GM12878 (cell line): ENCODE data around the gene ABL2. TPM values are rescaled to one million over a fixed set of nuclear protein-coding genes. Genes with fewer than 3 reads are reported as not detected.

Experiments used
- ATAC-seq: fragments of 200-7000 bp; cut with Tn5 transposase; 3 replicates; pipeline ENCODE4 v1.9.1; 2020; ENCODE audit warnings: mild to moderate bottlenecking, moderate library complexity
- BruUV-seq: library from RNA; stranded (reverse); fragments of 400-500 nt; replicated peaks from 2 replicates; lab custom pipeline; 2021; lab: Mats Ljungman, UMichigan
- CTCF ChIA-PET: fragments of 300-600 bp; sonication (Branson Sonifier 250); formaldehyde crosslinking; extraction: SDS; loops from one replicate; lab custom pipeline; 2021; ENCODE audit warnings: inconsistent platforms; lab: Yijun Ruan, JAX
- POLR2A ChIA-PET: fragments of 350-600 bp; formaldehyde crosslinking; extraction: SDS; loops from one replicate; lab custom pipeline; 2021; ENCODE audit warnings: inconsistent platforms; lab: Charles Lee
- RAD21 ChIA-PET: fragments of 300-600 bp; sonication (Branson Sonifier 250); formaldehyde crosslinking; loops from one replicate; lab custom pipeline; 2023; ENCODE audit warnings: antibody characterized with exemption; ENCODE audit not compliant: unreplicated experiment; lab: Charles Lee
- SMC1A ChIA-PET: fragments of 300-600 bp; sonication (Branson Sonifier 250); formaldehyde crosslinking; loops from one replicate; lab custom pipeline; 2023; ENCODE audit not compliant: unreplicated experiment, uncharacterized antibody; lab: Charles Lee
- DNase-seq: peaks from one replicate; pipeline ENCODE4 v3.0.0-alpha.2; 2011; ENCODE audit warnings: low read depth, low spot score
- FAIRE-seq: peaks from 3 replicates; lab custom pipeline; 2011; peaks lifted over from hg19 to GRCh38; lab: Jason Lieb, UNC
- H2AFZ ChIP-seq: 2 replicates; pipeline ENCODE4 v1.6.0; 2011; ENCODE audit warnings: low read depth, low read length, control low read depth; ENCODE audit not compliant: control insufficient read depth
- H3K27ac ChIP-seq: 2 replicates; pipeline ENCODE4 v1.5.1; 2011; ENCODE audit warnings: control low read depth; ENCODE audit not compliant: control insufficient read depth, insufficient read depth
- H3K27me3 ChIP-seq, 2 experiments: replicated peaks in 1 of 2; 2 replicates each; pipeline versions ENCODE4 v1.6.0 to v1.6.1; 2011; ENCODE audit warnings: low read length in 1 of 2; ENCODE audit not compliant: control insufficient read depth in 2 of 2, insufficient read depth in 2 of 2
- H3K36me3 ChIP-seq, 2 experiments: 2 replicates each; pipeline ENCODE4 v1.5.1; 2011; ENCODE audit warnings: low read length in 1 of 2; ENCODE audit not compliant: control insufficient read depth in 2 of 2, insufficient read depth in 2 of 2
- H3K4me1 ChIP-seq: 2 replicates; pipeline ENCODE4 v1.6.1; 2011; ENCODE audit warnings: mild to moderate bottlenecking, low read length, moderate library complexity, mixed read lengths; ENCODE audit not compliant: control insufficient read depth, insufficient read depth
- H3K4me2 ChIP-seq: 2 replicates; pipeline ENCODE4 v1.6.0; 2011; ENCODE audit warnings: control low read depth; ENCODE audit not compliant: control insufficient read depth, insufficient read depth
- H3K4me3 ChIP-seq: fragments of 200-600 bp; sonication (generic); 2 replicates; pipeline ENCODE4 v1.5.1; 2016
- H3K79me2 ChIP-seq: 2 replicates; pipeline ENCODE4 v1.6.0; 2011; ENCODE audit warnings: low read length; ENCODE audit not compliant: control insufficient read depth, insufficient read depth
- H3K9ac ChIP-seq: 2 replicates; pipeline ENCODE4 v1.8.0; 2011; ENCODE audit warnings: low read length, control low read depth, mixed read lengths; ENCODE audit not compliant: control insufficient read depth, insufficient read depth
- H3K9me3 ChIP-seq: replicated peaks from 3 replicates; pipeline ENCODE4 v1.5.1; 2011; ENCODE audit warnings: mild to moderate bottlenecking, low read length; ENCODE audit not compliant: control insufficient read depth, insufficient read depth
- H4K20me1 ChIP-seq: 2 replicates; pipeline ENCODE4 v1.6.0; 2011; ENCODE audit not compliant: control insufficient read depth, insufficient read depth
- CHD4 ChIP-seq: fragments of 200-600 bp; sonication (generic); IDR thresholded peaks from 2 replicates; pipeline ENCODE4 v1.6.1; 2016; ENCODE audit warnings: mild to moderate bottlenecking
- FOXM1 ChIP-seq: IDR thresholded peaks from 2 replicates; pipeline ENCODE4 v1.6.1; 2012; ENCODE audit warnings: low read depth, mild to moderate bottlenecking, inconsistent platforms, low read length, moderate library complexity
- IKZF1 ChIP-seq: fragments of 450-650 bp; conservative IDR thresholded peaks from 2 replicates; pipeline ENCODE4 v1.6.1; 2017; ENCODE audit warnings: antibody characterized with exemption, mild to moderate bottlenecking
- IRF4 ChIP-seq: IDR thresholded peaks from 2 replicates; pipeline ENCODE4 v1.6.1; 2011; ENCODE audit warnings: low read depth, low read length
- MAX ChIP-seq: IDR thresholded peaks from 2 replicates; pipeline ENCODE4 v1.6.1; 2012; ENCODE audit warnings: low read depth, low read length, improper control_type of control experiment
- MTA2 ChIP-seq: fragments of 450-650 bp; IDR thresholded peaks from 2 replicates; pipeline ENCODE4 v1.6.1; 2016; ENCODE audit warnings: low read depth, mild to moderate bottlenecking, moderate library complexity
- RB1 ChIP-seq: fragments of 450-650 bp; formaldehyde crosslinking; IDR thresholded peaks from 2 replicates; pipeline ENCODE4 v1.6.1; 2017; ENCODE audit warnings: mild to moderate bottlenecking, borderline replicate concordance
- RELB ChIP-seq: fragments of 450-650 bp; IDR thresholded peaks from 2 replicates; pipeline ENCODE4 v1.6.1; 2017; ENCODE audit warnings: low read depth, mild to moderate bottlenecking, moderate library complexity
- RFX5 ChIP-seq: IDR thresholded peaks from 2 replicates; pipeline ENCODE4 v1.6.1; 2011; ENCODE audit warnings: low read depth, low read length, improper control_type of control experiment
- SP1 ChIP-seq: IDR thresholded peaks from one replicate; pipeline ENCODE4 v1.6.1; 2011; ENCODE audit warnings: low read depth, low read length
- STAT1 ChIP-seq: fragments of 450-650 bp; conservative IDR thresholded peaks from 2 replicates; pipeline ENCODE4 v1.6.1; 2014; ENCODE audit warnings: antibody characterized with exemption, mild to moderate bottlenecking
- WGBS: methylation state at CpG from one replicate; pipeline ENCODE4 v1.1.6; 2016; ENCODE audit warnings: low lambda C conversion rate; ENCODE audit not compliant: insufficient replicate concordance, insufficient coverage; ENCODE audit errors: missing lambda C conversion rate; 5-methylcytosine and 5-hydroxymethylcytosine counted together
- in situ Hi-C: fragments of 300-500 bp; cut with MboI; formaldehyde crosslinking; loops from 9 replicates; pipeline ENCODE4 v1.14.3; 2018; ENCODE audit warnings: mixed read lengths
- intact Hi-C: fragments of 100-400 bp; cut with micrococcal nuclease; formaldehyde crosslinking; loops from one replicate; pipeline ENCODE4 v1.14.2; 2022; ENCODE audit not compliant: unreplicated experiment
- polyA plus RNA-seq, 11 experiments: library from polyadenylated mRNA; depleted of rRNA in 4 of 11; unstranded in 6 of 11; stranded (reverse) in 5 of 11; fragments of >200 nt; fragmentation: Nextera tagmentation in 4 of 11; fragmentation: Illumina TruSeq in 1 of 11; extraction: Ambion mirVana in 4 of 11; extraction: Trizol in 1 of 11; gene quantifications; 1 replicate in 1 of 11; 2 replicates in 10 of 11; pipeline versions ENCODE4 v1.2.1 to v1.2.3, GENCODE V29; 2011 to 2016; ENCODE audit warnings: inconsistent platforms in 2 of 11, missing spikeins in 2 of 11, low read depth in 1 of 11
- total RNA-seq, 4 experiments: library from RNA; depleted of rRNA in 3 of 4; stranded (reverse); fragments of >200 nt in 3 of 4; fragmentation: Illumina TruSeq in 1 of 4; extraction: Trizol in 1 of 4; gene quantifications; 2 replicates each; pipeline versions ENCODE4 v1.2.1 to v1.2.3, GENCODE V29; 2013 to 2021

The ABL2 gene
- total and polyA plus RNA-seq, 10 of the 15 experiments (the other 5 are each of a cell fraction or from before 2014, with no cell fraction given), result 0.57 to 9.4 (median 3.6) TPM

GRCh38 chr1:179095377-179095776, 134.1 kb downstream of the ABL2 start:
- RAD21 ChIA-PET, result no interaction called here
- WGBS, result 94% methylated on average over 4 of the region's 4 CpGs
- ATAC-seq, result no peak
- in situ Hi-C loops, result loop anchor here (25.0 kb wide), 1 partner anchor 717 kb away; no protein-coding TSS in a partner anchor
- Histone ChIP-seq H3K4me1 (no peaks in the 10 kb centered on the region), H3K4me3 (no peak overlapping the region), H3K9ac (no peak overlapping the region), H3K79me2 (no peaks in the 10 kb centered on the region; the same call in 1 of the 2 replicates), H3K27ac (no peak overlapping the region), H3K27me3 (no peaks in the 10 kb centered on the region), H3K4me2 (no peak overlapping the region), H4K20me1 (no peaks in the 10 kb centered on the region), H3K9me3 (no peaks in the 10 kb centered on the region), H3K36me3 (peaks cover 26 to 32% of the 10 kb centered on the region in 2 experiments), H2AFZ (no peak overlapping the region)
- intact Hi-C loops, result no loop called here
- SMC1A ChIA-PET, result interaction anchor here (1.4 kb wide), 1 partner anchor 10 kb away, joined by 4 read pairs; no protein-coding TSS in a partner anchor
- no peak for FAIRE-seq
- no peak for TF ChIP-seq CHD4
- no peak for TF ChIP-seq IKZF1
- no peak for TF ChIP-seq STAT1
- no peak for TF ChIP-seq SP1
- TF ChIP-seq MAX, result no peak
- TF ChIP-seq RELB, result no peak
- no peak for TF ChIP-seq RB1
- TF ChIP-seq MTA2, result no peak
- no peak for TF ChIP-seq IRF4
- no peak for TF ChIP-seq RFX5
- no peak for TF ChIP-seq FOXM1
- CTCF ChIA-PET, result interaction anchor here (1.2 kb wide), 1 partner anchor 10 kb away, joined by 5 read pairs; no protein-coding TSS in a partner anchor
- TSS peak; percentile 80 for BruUV-seq
- DNase-seq, result no peak
- POLR2A ChIA-PET, result no interaction called here
